ENCODE data around the gene MYB. TPM values are rescaled to one million over a fixed set of nuclear protein-coding genes. Genes with fewer than 3 reads are reported as not detected.

MYB gene
- total RNA-seq, 1 donor from 2014 or later = 23.3 TPM

- DNase-seq (ENCODE audit: low spot score) = no peak
- Mint-ChIP-seq H3K4me3 (ENCODE audit: unreplicated experiment) (no peak overlapping the region), H3K27me3 (ENCODE audit: unreplicated experiment) (peaks cover 1% of the 10 kb centered on the region), H3K27ac (ENCODE audit: unreplicated experiment) (no peak overlapping the region), H3K9me3 (ENCODE audit: unreplicated experiment) (no peaks in the 10 kb centered on the region), H3K4me1 (ENCODE audit: unreplicated experiment) (peaks cover 12% of the 10 kb centered on the region), H3K36me3 (ENCODE audit: low read depth, unreplicated experiment) (peaks cover 6% of the 10 kb centered on the region)
- no peak for TF ChIP-seq CTCF (IDR thresholded peaks at IDR 0.05; ENCODE audit: unreplicated experiment)
Observed at GRCh38 chr6:135219346-135219745, 38.2 kb downstream of the MYB start.

- no peaks in the 10 kb centered on the region for H3K9me3 Mint-ChIP-seq (ENCODE audit: unreplicated experiment)
- H3K27ac Mint-ChIP-seq (ENCODE audit: unreplicated experiment) = no peak overlapping the region
- peaks cover 6% of the 10 kb centered on the region for H3K36me3 Mint-ChIP-seq (ENCODE audit: low read depth, unreplicated experiment)
- no peak overlapping the region for H3K4me3 Mint-ChIP-seq (ENCODE audit: unreplicated experiment)
- H3K27me3 Mint-ChIP-seq (ENCODE audit: unreplicated experiment) = peaks cover 1% of the 10 kb centered on the region
- TF ChIP-seq CTCF (IDR thresholded peaks at IDR 0.05; ENCODE audit: unreplicated experiment) = no peak
- DNase-seq (ENCODE audit: low spot score) = no peak
- H3K4me1 Mint-ChIP-seq (ENCODE audit: unreplicated experiment) = peaks cover under 1% of the 10 kb centered on the region
Observed at GRCh38 chr6:135221042-135221441, 39.9 kb downstream of the MYB start.

GRCh38 chr6:135221505-135221904, 40.4 kb downstream of the MYB start:
- Mint-ChIP-seq H3K27ac (ENCODE audit: unreplicated experiment) (no peak overlapping the region), H3K4me1 (ENCODE audit: unreplicated experiment) (no peaks in the 10 kb centered on the region), H3K27me3 (ENCODE audit: unreplicated experiment) (peaks cover 1% of the 10 kb centered on the region), H3K9me3 (ENCODE audit: unreplicated experiment) (no peaks in the 10 kb centered on the region), H3K4me3 (ENCODE audit: unreplicated experiment) (no peak overlapping the region), H3K36me3 (ENCODE audit: low read depth, unreplicated experiment) (peaks cover 6% of the 10 kb centered on the region)
- no peak for TF ChIP-seq CTCF (IDR thresholded peaks at IDR 0.05; ENCODE audit: unreplicated experiment)
- DNase-seq (ENCODE audit: low spot score) = no peak

- Mint-ChIP-seq H3K27me3 (ENCODE audit: unreplicated experiment) (peaks cover 1% of the 10 kb centered on the region), H3K9me3 (ENCODE audit: unreplicated experiment) (no peaks in the 10 kb centered on the region), H3K36me3 (ENCODE audit: low read depth, unreplicated experiment) (peaks cover 6% of the 10 kb centered on the region), H3K4me3 (ENCODE audit: unreplicated experiment) (no peak overlapping the region), H3K27ac (ENCODE audit: unreplicated experiment) (no peak overlapping the region), H3K4me1 (ENCODE audit: unreplicated experiment) (no peaks in the 10 kb centered on the region)
- TF ChIP-seq CTCF (IDR thresholded peaks at IDR 0.05; ENCODE audit: unreplicated experiment) = no peak
- no peak for DNase-seq (ENCODE audit: low spot score)
Observed at GRCh38 chr6:135222623-135223022, 41.5 kb downstream of the MYB start.

GRCh38 chr6:135224037-135224647, 43.0 kb downstream of the MYB start:
- Mint-ChIP-seq H3K27ac (ENCODE audit: unreplicated experiment) (no peak overlapping the region), H3K4me1 (ENCODE audit: unreplicated experiment) (no peaks in the 10 kb centered on the region), H3K4me3 (ENCODE audit: unreplicated experiment) (no peak overlapping the region), H3K9me3 (ENCODE audit: unreplicated experiment) (no peaks in the 10 kb centered on the region), H3K36me3 (ENCODE audit: low read depth, unreplicated experiment) (peaks cover 6% of the 10 kb centered on the region), H3K27me3 (ENCODE audit: unreplicated experiment) (peaks cover 1% of the 10 kb centered on the region)
- TF ChIP-seq CTCF (IDR thresholded peaks at IDR 0.05; ENCODE audit: unreplicated experiment) = no peak
- no peak for DNase-seq (ENCODE audit: low spot score)
